ENCODE results near the gene BTNL9. TPM values are rescaled to one million over a fixed set of nuclear protein-coding genes. Genes with fewer than 3 reads are reported as not detected.

The BTNL9 gene
- total and polyA plus RNA-seq, 9 of the 15 experiments (the other 6 are each of a cell fraction or from before 2014, with no cell fraction given) = 3.7 to 86.7 (median 29.4) TPM

- 0 out of 4 replicates have a peak, but pooled peaks of 1 of the 2 experiments have one; percentile 12 for TF ChIP-seq ZNF318 (IDR thresholded peaks at IDR 0.05; ENCODE audit: borderline replicate concordance in 1 of 2, low read depth in 1 of 2)
- TF ChIP-seq FOXA1 (IDR thresholded peaks at IDR 0.05; ENCODE audit: borderline replicate concordance) = no peak
- TF ChIP-seq ZNF324 (CRISPR knock-in tag; IDR thresholded peaks at IDR 0.05) = no peak
- peak; percentile 66 for TF ChIP-seq SMARCA4 (IDR thresholded peaks at IDR 0.05)
- no peak for TF ChIP-seq PYGO2 (tag; IDR thresholded peaks at IDR 0.05)
- no peak; a peak in 1 of 4 replicates for TF ChIP-seq TRIM24 (IDR thresholded peaks at IDR 0.05)
- TF ChIP-seq ZBTB33 (CRISPR knock-in tag; IDR thresholded peaks at IDR 0.05) = peak; percentile 42; the same call in 1 of the 2 replicates
- TF ChIP-seq ETS1 (conservative IDR thresholded peaks at IDR 0.05; ENCODE audit: control insufficient read depth, low read depth, low read length) = no peak
- no peak for TF ChIP-seq NRF1 (conservative IDR thresholded peaks at IDR 0.05 in 1 of 2, IDR thresholded peaks at IDR 0.05 in 1 of 2)
- TF ChIP-seq FOXK1 (CRISPR knock-in tag; IDR thresholded peaks at IDR 0.05; ENCODE audit: borderline replicate concordance) = no peak
- TF ChIP-seq DDX20 (tag; IDR thresholded peaks at IDR 0.05; ENCODE audit: low read depth) = no peak
Observed at GRCh38 chr5:181107699-181108098, 67.6 kb downstream of the BTNL9 start (continued).
